HUES48 (cell line): Measurements from ENCODE around the gene MYO1D.

Experiments used
- H3K27ac ChIP-seq: one replicate; pipeline ENCODE4 v1.7.0; 2013; ENCODE audit warnings: low read depth, low read length, inconsistent platforms
- H3K27me3 ChIP-seq: 2 replicates; pipeline ENCODE4 v1.6.1; 2013; ENCODE audit warnings: mild to moderate bottlenecking, low read length; ENCODE audit not compliant: control insufficient read depth, insufficient read depth
- H3K36me3 ChIP-seq: 2 replicates; pipeline ENCODE4 v1.6.1; 2013; ENCODE audit warnings: low read length; ENCODE audit not compliant: control insufficient read depth, insufficient read depth
- H3K4me1 ChIP-seq: 2 replicates; pipeline ENCODE4 v1.6.1; 2013; ENCODE audit warnings: mild to moderate bottlenecking, low read length; ENCODE audit not compliant: control insufficient read depth, insufficient read depth
- H3K4me3 ChIP-seq: 2 replicates; pipeline ENCODE4 v1.5.1; 2013; ENCODE audit warnings: mild to moderate bottlenecking, low read depth, low read length
- H3K9ac ChIP-seq: 2 replicates; pipeline ENCODE4 v1.6.1; 2013; ENCODE audit warnings: mild to moderate bottlenecking, low read depth, low read length, moderate library complexity
- H3K9me3 ChIP-seq: 2 replicates; pipeline ENCODE4 v1.6.1; 2013; ENCODE audit warnings: low read length; ENCODE audit not compliant: control insufficient read depth, insufficient read depth

The MYO1D gene

DNA sequence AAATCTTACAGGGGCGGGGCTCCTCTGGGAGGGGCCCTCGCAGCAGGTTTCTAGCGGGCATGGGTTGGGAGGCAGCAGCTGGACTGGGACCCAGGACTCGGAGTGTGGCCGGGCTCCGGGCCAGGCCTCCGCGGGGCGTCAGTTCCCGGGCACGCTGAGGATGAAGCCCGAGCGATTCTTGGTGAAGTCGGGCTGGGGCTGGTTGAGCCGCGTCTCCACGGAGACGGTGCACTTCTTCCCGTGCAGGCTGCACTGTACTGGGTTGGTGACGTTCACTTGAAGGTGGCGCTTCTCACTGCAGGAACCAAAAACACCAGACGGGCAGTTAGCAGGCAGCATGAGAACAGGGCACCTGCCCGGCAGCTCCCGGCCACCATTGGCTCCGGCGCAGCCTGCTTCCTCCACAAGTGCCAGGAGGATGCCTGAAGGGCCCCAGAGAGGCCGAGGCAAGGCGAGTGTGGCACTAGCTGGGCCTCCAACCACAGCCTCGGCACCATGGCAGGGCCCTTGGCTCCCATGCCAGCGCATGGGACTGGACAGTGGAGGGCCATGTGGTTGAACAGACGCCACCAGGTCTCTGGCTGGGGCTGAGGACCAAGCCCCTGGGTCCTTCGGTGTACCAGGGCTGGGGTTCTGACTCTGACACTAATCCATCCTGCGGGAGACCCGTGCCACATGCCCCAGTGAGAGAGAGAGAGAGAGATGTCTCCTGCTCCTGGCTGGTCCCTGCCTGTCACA, 382.1 kb downstream of the MYO1D start:
- Histone ChIP-seq H3K27ac (no peak overlapping the region), H3K27me3 (no peaks in the 10 kb centered on the region), H3K4me3 (no peak overlapping the region), H3K4me1 (peaks cover 10% of the 10 kb centered on the region; the same call in 1 of the 2 replicates), H3K36me3 (peaks cover 14% of the 10 kb centered on the region), H3K9ac (no peak overlapping the region), H3K9me3 (no peaks in the 10 kb centered on the region)

DNA sequence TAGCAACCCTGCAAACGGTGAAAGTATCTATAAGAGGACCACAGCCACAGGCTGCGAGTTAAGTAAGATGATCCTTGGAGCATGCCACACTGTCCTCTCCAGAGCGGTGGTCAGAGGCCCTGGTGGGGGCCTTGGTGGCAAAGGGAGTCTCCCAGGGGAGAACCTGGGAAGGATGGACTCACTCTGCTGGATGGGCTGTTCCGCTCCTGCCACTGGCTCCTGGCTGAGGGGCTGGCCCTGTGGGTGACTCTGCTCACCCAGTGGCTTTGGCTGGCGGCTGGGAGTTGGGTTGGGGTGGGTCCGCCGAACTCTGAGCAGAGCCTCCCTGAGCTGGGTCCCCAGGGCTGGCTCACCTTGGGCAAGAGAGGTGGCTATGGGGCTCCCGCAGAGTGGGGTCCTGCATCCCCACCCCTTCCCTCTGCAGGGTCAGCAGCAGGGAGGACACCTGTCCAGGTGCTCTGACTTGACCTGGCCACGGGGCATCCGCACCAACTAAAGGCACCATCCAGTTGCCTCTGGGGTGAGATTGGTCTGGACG, 382.9 kb downstream of the MYO1D start:
- peaks cover 21% of the 10 kb centered on the region for H3K36me3 ChIP-seq
- no peak overlapping the region for H3K27ac ChIP-seq
- H3K9ac ChIP-seq = no peak overlapping the region
- H3K27me3 ChIP-seq = no peaks in the 10 kb centered on the region
- H3K9me3 ChIP-seq = no peaks in the 10 kb centered on the region
- no peak overlapping the region for H3K4me3 ChIP-seq
- peaks cover 17% of the 10 kb centered on the region; the same call in 1 of the 2 replicates for H3K4me1 ChIP-seq

DNA sequence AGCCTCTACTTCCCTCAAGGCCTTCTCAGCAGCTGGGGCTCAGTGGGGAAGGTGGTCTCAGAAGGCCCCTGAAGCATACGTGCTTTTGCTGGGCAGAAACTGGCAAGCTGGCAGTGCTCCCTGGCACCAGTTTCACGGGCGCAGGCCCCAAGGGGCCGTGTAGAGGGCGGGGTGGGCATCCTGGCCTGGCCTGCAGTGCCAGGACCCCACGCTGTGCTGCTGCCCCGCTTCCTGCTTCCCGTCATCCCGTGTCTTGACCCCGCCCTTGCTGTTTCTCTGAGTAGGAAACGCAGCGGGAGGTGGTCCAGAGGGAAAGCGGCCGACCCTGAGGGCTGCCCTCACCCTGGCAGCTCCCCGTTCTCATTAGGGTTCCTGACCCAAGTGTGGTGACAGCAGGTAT, 383.4 kb downstream of the MYO1D start:
- Histone ChIP-seq H3K9me3 (no peaks in the 10 kb centered on the region), H3K4me1 (peaks cover 16% of the 10 kb centered on the region; the same call in 1 of the 2 replicates), H3K9ac (no peak overlapping the region), H3K36me3 (peaks cover 25% of the 10 kb centered on the region), H3K27ac (no peak overlapping the region), H3K4me3 (no peak overlapping the region), H3K27me3 (no peaks in the 10 kb centered on the region)

DNA sequence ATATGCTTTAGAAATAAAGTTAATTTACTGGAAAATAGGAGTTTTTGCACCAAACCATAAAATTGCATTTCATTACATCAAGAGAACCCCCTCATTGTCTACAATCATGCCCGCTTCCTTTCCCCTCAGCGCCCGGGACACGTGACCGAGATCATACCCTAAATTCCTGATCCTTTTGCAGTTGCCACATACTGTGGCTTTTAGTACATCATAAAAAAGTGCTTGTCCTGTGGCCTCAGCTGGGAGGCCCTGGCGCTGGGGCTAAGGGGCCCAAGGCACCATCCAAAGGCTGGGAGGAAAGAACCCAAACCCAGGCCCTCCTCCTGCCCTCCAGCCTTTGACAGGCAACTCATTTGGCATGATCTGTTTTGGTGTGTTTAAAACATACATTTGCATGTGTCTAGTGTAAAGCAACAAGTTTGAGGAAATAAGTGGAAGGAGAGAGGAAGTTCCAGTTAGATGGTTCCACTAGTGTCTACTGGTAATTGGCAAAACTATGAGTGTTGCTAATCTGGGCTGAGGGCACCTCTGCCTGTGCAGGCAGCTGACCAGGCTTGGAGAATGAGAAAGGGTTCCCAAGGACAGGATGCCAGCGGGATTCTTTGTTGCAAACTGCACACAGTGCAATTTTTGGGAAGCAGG, 384.2 kb downstream of the MYO1D start:
- no peak overlapping the region for H3K9ac ChIP-seq
- H3K4me3 ChIP-seq = no peak overlapping the region
- no peak overlapping the region for H3K27ac ChIP-seq
- no peaks in the 10 kb centered on the region for H3K9me3 ChIP-seq
- peaks cover 22% of the 10 kb centered on the region for H3K4me1 ChIP-seq
- H3K27me3 ChIP-seq = no peaks in the 10 kb centered on the region
- H3K36me3 ChIP-seq = peaks cover 32% of the 10 kb centered on the region

DNA sequence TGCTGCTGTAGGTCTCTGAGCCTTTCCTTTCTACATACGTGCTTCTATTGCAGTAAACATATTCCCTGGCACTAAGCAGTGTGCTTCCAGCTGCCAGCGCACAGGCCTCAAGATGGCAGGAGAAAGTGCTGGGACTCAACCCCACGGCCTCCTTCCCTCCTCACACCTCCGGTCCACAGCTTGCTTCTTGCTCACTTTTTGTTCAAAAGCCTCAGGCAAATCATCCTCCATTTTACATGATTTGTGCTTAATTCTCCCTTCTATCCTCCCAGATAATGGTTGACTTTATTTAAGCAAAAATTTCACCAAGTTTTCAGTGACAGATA, 384.7 kb downstream of the MYO1D start:
- no peak overlapping the region for H3K27ac ChIP-seq
- peaks cover 32% of the 10 kb centered on the region for H3K36me3 ChIP-seq
- H3K9ac ChIP-seq = no peak overlapping the region
- no peak overlapping the region for H3K4me3 ChIP-seq
- H3K9me3 ChIP-seq = no peaks in the 10 kb centered on the region
- H3K4me1 ChIP-seq = peaks cover 23% of the 10 kb centered on the region
- H3K27me3 ChIP-seq = no peaks in the 10 kb centered on the region

DNA sequence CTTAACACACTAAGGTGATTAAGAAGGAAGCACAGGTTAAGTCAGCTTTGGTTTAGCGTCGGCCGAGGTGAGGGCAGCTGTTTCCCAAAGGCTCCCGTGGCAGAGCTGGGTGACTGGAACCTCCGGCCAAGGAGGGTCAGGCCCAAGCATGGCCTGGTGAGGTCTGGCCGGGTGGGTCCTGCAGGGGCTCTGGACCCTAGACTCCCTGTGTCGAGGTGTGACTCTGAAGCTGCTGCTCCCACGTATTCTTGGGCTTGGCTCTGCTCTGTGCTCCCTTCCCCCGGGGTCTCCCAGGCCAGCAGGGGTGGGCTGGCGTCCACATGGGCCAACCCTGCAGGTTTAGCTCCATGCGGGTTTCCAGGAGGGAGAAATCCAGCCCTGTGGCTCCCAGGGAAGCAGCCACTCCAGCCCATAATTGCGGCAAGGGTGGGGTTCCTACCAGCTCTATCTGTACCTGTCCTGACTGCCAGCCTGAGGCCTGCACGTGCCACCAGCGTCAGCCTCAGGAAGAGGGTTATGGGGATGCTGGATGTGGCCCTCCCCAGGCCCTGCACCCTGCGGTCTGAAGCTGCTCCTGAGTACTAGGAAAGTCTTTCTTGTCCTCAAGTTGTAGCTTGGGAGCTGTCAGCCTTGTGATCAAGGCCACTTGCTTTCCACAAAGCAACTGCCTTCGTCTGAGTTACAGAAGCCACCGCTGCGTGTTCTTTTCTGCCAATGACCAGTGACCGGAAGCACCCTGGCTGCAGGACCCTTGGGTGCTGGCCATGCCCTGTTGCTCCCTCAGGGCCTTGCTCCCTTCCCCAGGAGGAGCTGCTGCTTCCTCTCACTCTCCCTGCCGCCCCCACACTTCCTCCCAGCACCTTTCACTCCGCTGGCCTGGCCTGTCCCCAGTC, 385.3 kb downstream of the MYO1D start:
- Histone ChIP-seq H3K36me3 (peaks cover 32% of the 10 kb centered on the region), H3K9me3 (no peaks in the 10 kb centered on the region), H3K9ac (no peak overlapping the region), H3K27me3 (no peaks in the 10 kb centered on the region), H3K4me1 (peaks cover 23% of the 10 kb centered on the region), H3K4me3 (no peak overlapping the region), H3K27ac (peak overlapping the region; percentile 32)

DNA sequence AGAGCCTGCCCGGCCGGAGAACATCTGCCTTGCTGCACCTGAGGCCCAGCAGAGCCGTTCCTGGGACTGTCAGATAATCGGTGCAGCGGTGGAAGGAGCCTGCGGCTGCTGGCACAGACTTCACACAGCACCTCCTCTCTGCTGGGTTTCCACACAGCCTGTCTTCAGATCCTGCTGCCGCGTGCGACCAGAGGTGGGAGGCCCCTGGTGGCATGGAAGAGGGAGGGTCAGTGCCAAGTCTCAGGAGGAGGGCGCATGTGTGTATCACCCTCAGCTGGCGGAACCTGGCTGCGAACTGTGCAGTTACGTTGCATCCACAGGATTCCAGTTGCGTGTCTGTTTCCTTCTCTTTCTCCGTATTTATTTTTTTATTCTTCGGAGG, 386.8 kb downstream of the MYO1D start:
- Histone ChIP-seq H3K9ac (no peak overlapping the region), H3K9me3 (no peaks in the 10 kb centered on the region), H3K27me3 (no peaks in the 10 kb centered on the region), H3K4me3 (no peak overlapping the region), H3K27ac (no peak overlapping the region), H3K36me3 (peaks cover 32% of the 10 kb centered on the region), H3K4me1 (peaks cover 30% of the 10 kb centered on the region)

DNA sequence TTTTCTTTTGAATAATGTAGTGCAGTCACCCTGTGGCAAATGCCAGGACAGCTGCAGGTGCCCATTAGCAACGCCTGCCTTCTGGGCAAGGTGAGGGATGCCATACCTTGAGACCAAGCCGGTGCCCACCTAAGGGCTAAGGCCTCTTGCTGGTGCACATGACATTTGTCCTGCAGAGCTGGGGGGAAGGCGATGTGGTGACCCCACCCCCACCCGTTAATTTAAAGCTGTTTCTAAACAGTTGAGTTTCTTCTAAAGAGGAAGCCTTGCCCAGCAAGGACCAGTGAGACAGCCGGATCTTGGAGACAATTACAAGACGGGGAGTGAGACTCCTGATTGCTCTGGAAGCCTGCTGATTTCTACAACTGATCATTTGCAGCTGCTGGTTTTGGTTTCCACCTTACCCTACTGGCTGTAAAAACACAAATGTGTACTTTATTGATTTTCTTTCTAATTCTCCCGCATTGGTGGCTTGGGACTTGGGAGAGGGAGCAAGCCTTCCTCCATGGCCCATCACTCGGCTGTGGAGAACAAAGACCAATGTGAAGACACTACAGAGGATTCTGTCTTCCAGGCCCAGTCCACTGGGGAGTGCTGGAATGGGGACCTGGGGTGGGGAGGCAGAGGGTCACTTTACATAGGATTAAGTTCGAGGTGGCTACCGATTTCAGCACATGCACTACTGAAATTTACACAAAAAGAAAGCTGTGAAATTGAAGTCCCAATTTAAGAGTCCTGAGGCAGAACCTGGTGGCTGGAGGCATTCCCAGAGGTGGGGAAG, 387.4 kb downstream of the MYO1D start:
- peaks cover 30% of the 10 kb centered on the region for H3K4me1 ChIP-seq

DNA sequence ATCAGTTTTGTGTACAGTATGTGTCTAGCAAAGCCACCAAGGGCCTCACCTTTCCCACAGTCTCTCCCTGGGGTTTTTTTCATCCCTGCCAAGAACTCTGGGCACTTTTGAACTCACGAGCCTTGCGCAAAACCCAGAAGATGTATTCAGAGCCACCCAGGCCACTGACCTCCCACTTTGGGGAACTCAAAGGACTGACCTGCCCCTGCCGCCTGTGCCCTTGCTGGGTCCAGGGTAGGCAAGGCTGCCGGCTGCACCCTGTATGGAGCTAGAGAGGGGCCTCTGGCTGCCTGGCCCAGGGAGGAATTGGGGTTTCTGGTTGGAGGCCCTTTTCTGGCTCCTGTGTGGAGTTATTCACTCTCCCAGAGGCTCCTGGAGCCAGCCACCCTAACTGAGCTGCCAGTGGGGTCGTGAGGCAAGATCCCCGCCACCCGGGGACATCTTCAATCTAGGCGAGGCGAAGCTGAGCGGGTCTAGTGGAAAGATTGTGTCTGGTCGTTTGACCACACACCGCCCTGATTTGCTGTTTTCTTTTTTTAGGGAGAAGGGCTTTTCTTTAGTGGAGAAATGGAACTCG, 388.2 kb downstream of the MYO1D start:
- peak overlapping the region; percentile 69; the same call in 1 of the 2 replicates for H3K4me3 ChIP-seq
- H3K27me3 ChIP-seq = no peaks in the 10 kb centered on the region
- peaks cover 32% of the 10 kb centered on the region for H3K36me3 ChIP-seq
- H3K4me1 ChIP-seq = peaks cover 36% of the 10 kb centered on the region
- H3K9ac ChIP-seq = no peak overlapping the region
- H3K9me3 ChIP-seq = no peaks in the 10 kb centered on the region
- no peak overlapping the region for H3K27ac ChIP-seq

More for the DNA sequence above, 387.4 kb downstream of the MYO1D start:
- Histone ChIP-seq H3K27ac (no peak overlapping the region), H3K9ac (no peak overlapping the region), H3K36me3 (peaks cover 32% of the 10 kb centered on the region), H3K27me3 (no peaks in the 10 kb centered on the region), H3K9me3 (no peaks in the 10 kb centered on the region), H3K4me3 (no peak overlapping the region)

DNA sequence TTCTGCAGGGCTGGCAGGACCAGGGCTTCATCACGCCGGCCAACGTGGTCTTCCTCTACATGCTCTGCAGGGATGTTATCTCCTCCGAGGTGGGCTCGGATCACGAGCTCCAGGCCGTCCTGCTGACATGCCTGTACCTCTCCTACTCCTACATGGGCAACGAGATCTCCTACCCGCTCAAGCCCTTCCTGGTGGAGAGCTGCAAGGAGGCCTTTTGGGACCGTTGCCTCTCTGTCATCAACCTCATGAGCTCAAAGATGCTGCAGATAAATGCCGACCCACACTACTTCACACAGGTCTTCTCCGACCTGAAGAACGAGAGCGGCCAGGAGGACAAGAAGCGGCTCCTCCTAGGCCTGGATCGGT, 388.8 kb downstream of the MYO1D start:
- H3K27me3 ChIP-seq = no peaks in the 10 kb centered on the region
- peaks cover 41% of the 10 kb centered on the region for H3K4me1 ChIP-seq
- H3K27ac ChIP-seq = no peak overlapping the region
- peaks cover 32% of the 10 kb centered on the region for H3K36me3 ChIP-seq
- peak overlapping the region; percentile 69 for H3K4me3 ChIP-seq
- no peaks in the 10 kb centered on the region for H3K9me3 ChIP-seq
- H3K9ac ChIP-seq = no peak overlapping the region
